DOHH2 (cell line): ENCODE data around the gene ARHGAP6.
A peak's percentile ranks its signal among the peaks of the same experiment; 100 is the strongest.

Experiments
- H3F3A ChIP-seq: fragments of 200-600 bp; sonication (generic), shearing (Covaris generic); 2 replicates; pipeline ENCODE4 v1.6.0; 2016; ENCODE audit warnings: antibody characterized with exemption, mild to moderate bottlenecking; ENCODE audit not compliant: control insufficient read depth, insufficient read depth
- H3K27ac ChIP-seq: fragments of 200-600 bp; sonication (generic); 2 replicates; pipeline ENCODE4 v1.5.1; 2014; ENCODE audit warnings: low read depth, mild to moderate bottlenecking, low read length, moderate library complexity
- H3K27me3 ChIP-seq: fragments of 200-600 bp; sonication (generic); 2 replicates; pipeline ENCODE4 v1.6.1; 2014; ENCODE audit warnings: mild to moderate bottlenecking, low read length, mixed read lengths; ENCODE audit not compliant: control insufficient read depth
- H3K36me3 ChIP-seq: fragments of 200-600 bp; sonication (generic); 2 replicates; pipeline ENCODE4 v1.6.1; 2014; ENCODE audit warnings: mild to moderate bottlenecking, low read length, moderate library complexity, mixed read lengths; ENCODE audit not compliant: control insufficient read depth
- H3K4me1 ChIP-seq: fragments of 200-600 bp; sonication (generic); 2 replicates; pipeline ENCODE4 v1.6.1; 2014; ENCODE audit warnings: mild to moderate bottlenecking, low read length, mixed read lengths; ENCODE audit not compliant: control insufficient read depth
- H3K4me2 ChIP-seq: fragments of 200-600 bp; sonication (generic); 2 replicates; pipeline ENCODE4 v1.6.0; 2014; ENCODE audit warnings: mild to moderate bottlenecking, low read length, moderate library complexity
- H3K4me3 ChIP-seq: fragments of 200-600 bp; sonication (generic); 2 replicates; pipeline ENCODE4 v1.5.1; 2014; ENCODE audit warnings: mild to moderate bottlenecking, low read length, mixed read lengths
- H3K79me2 ChIP-seq: fragments of 200-600 bp; sonication (generic); 2 replicates; pipeline ENCODE4 v1.6.1; 2014; ENCODE audit warnings: mild to moderate bottlenecking, low read length, mixed read lengths; ENCODE audit not compliant: control insufficient read depth
- H3K9me2 ChIP-seq: fragments of 200-600 bp; sonication (generic); replicated peaks from 2 replicates; pipeline ENCODE4 v1.6.1; 2014; ENCODE audit warnings: mild to moderate bottlenecking, low read length, mixed read lengths; ENCODE audit not compliant: control insufficient read depth
- H3K9me3 ChIP-seq: fragments of 200-600 bp; sonication (generic); 2 replicates; pipeline ENCODE4 v1.6.1; 2014; ENCODE audit warnings: antibody characterized with exemption, low read length, mixed read lengths; ENCODE audit not compliant: control insufficient read depth, insufficient read depth
- H4K20me1 ChIP-seq: fragments of 200-600 bp; sonication (generic); 2 replicates; pipeline ENCODE4 v1.6.0; 2014; ENCODE audit warnings: low read depth, mild to moderate bottlenecking, antibody characterized with exemption, low read length, moderate library complexity; ENCODE audit not compliant: control insufficient read depth, insufficient read depth
- CTCF ChIP-seq: fragments of 200-600 bp; sonication (generic); IDR thresholded peaks from one replicate; pipeline ENCODE4 v1.5.1; 2014; ENCODE audit warnings: antibody characterized with exemption, mild to moderate bottlenecking, low read depth, low read length; ENCODE audit not compliant: poor library complexity, severe bottlenecking
- EZH2phosphoT487 ChIP-seq: fragments of 200-600 bp; sonication (generic); IDR thresholded peaks from 2 replicates; pipeline ENCODE4 v1.6.1; 2017; ENCODE audit warnings: borderline replicate concordance, mild to moderate bottlenecking, antibody characterized with exemption, low read length, moderate library complexity, mixed read lengths

The ARHGAP6 gene

DNA sequence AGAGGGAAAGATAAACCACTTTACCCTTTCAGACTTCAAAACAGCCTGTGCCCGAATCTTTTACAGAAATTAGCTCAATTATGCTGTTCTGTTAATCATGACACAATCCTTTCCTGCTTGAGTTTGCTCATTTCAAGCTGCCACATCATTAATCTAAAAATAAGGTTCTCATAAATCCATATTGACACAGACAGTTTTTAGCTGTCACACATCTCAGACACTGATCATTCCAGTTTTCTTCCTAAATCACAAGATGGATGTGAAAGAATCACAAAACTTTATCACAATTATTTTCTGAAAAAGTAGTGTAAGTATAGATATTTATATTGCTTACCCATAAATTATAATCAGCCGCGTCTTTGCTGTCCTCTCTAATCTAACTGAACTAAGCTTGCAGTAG is 400.4 kb downstream of the ARHGAP6 start:
- no peaks in the 10 kb centered on the region for H3K36me3 ChIP-seq
- H3K27ac ChIP-seq: no peak overlapping the region
- TF ChIP-seq CTCF: no peak
- TF ChIP-seq EZH2phosphoT487: no peak
- no peaks in the 10 kb centered on the region for H3K9me2 ChIP-seq
- H3K27me3 ChIP-seq: no peaks in the 10 kb centered on the region
- no peaks in the 10 kb centered on the region for H3F3A ChIP-seq
- H4K20me1 ChIP-seq: no peaks in the 10 kb centered on the region
- H3K9me3 ChIP-seq: no peaks in the 10 kb centered on the region
- peaks cover 9% of the 10 kb centered on the region for H3K4me1 ChIP-seq
- H3K4me3 ChIP-seq: no peak overlapping the region
- H3K4me2 ChIP-seq: peak overlapping the region; percentile 31
- H3K79me2 ChIP-seq: no peaks in the 10 kb centered on the region

- no peak overlapping the region for H3K27ac ChIP-seq
- no peak for TF ChIP-seq EZH2phosphoT487
- TF ChIP-seq CTCF: no peak
- H3K4me2 ChIP-seq: peak overlapping the region; percentile 31
- no peaks in the 10 kb centered on the region for H3F3A ChIP-seq
- H3K9me3 ChIP-seq: no peaks in the 10 kb centered on the region
- no peaks in the 10 kb centered on the region for H4K20me1 ChIP-seq
- H3K36me3 ChIP-seq: no peaks in the 10 kb centered on the region
- H3K9me2 ChIP-seq: no peaks in the 10 kb centered on the region
- no peaks in the 10 kb centered on the region for H3K79me2 ChIP-seq
- no peak overlapping the region for H3K4me3 ChIP-seq
- peaks cover 9% of the 10 kb centered on the region for H3K4me1 ChIP-seq
- H3K27me3 ChIP-seq: no peaks in the 10 kb centered on the region
Observed at GRCh38 chrX:11264925-11265324, 400.8 kb downstream of the ARHGAP6 start.

GRCh38 chrX:11261260-11261659 is 404.5 kb downstream of the ARHGAP6 start:
- Histone ChIP-seq H3K4me3 (no peak overlapping the region), H3K27me3 (no peaks in the 10 kb centered on the region), H3K79me2 (no peaks in the 10 kb centered on the region), H3K9me2 (no peaks in the 10 kb centered on the region), H3K4me2 (no peak overlapping the region), H3K4me1 (peaks cover 9% of the 10 kb centered on the region), H4K20me1 (no peaks in the 10 kb centered on the region), H3K36me3 (no peaks in the 10 kb centered on the region), H3K27ac (no peak overlapping the region), H3F3A (no peaks in the 10 kb centered on the region), H3K9me3 (no peaks in the 10 kb centered on the region)
- TF ChIP-seq EZH2phosphoT487 (no peak), CTCF (no peak)

DNA sequence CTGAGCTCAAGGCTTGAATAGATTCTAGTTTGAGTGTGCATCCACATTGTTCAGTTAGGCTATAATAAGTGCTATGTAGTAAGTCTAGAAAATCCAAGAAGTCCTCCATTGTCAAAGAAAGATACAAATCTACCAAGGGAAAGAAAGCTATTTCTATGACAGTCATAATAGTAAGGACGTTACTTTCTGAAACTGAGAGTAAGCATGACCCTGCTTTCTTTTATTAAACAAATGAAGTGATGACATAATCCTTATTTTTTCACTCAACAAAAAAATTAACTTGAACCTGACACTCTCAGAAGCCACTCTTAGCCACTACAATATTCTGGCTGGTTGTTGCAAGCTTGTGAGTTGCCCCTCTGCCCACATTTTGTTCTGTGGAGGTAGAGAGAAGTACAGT is 406.3 kb downstream of the ARHGAP6 start:
- no peak overlapping the region for H3K4me3 ChIP-seq
- no peak overlapping the region for H3K27ac ChIP-seq
- H3K9me2 ChIP-seq: no peaks in the 10 kb centered on the region
- TF ChIP-seq CTCF: no peak
- no peak for TF ChIP-seq EZH2phosphoT487
- H3F3A ChIP-seq: no peaks in the 10 kb centered on the region
- no peaks in the 10 kb centered on the region for H3K27me3 ChIP-seq
- no peaks in the 10 kb centered on the region for H3K79me2 ChIP-seq
- H3K36me3 ChIP-seq: no peaks in the 10 kb centered on the region
- no peak overlapping the region for H3K4me2 ChIP-seq
- peaks cover 11% of the 10 kb centered on the region for H3K4me1 ChIP-seq
- H4K20me1 ChIP-seq: no peaks in the 10 kb centered on the region
- H3K9me3 ChIP-seq: no peaks in the 10 kb centered on the region
